WI38 (cell line): ENCODE measurements around the gene MEGF11.

Experiments used
- H3K4me3 ChIP-seq: 2 replicates; pipeline ENCODE4 v1.5.1; 2011; ENCODE audit warnings: low read depth, mild to moderate bottlenecking, control low read depth, low read length
- TF ChIP-seq, protein P1 (sequence below): IDR thresholded peaks from 2 replicates; pipeline ENCODE4 v1.5.1; 2012; ENCODE audit warnings: low read depth, mild to moderate bottlenecking, control low read depth, low read length

The MEGF11 gene

DNA sequence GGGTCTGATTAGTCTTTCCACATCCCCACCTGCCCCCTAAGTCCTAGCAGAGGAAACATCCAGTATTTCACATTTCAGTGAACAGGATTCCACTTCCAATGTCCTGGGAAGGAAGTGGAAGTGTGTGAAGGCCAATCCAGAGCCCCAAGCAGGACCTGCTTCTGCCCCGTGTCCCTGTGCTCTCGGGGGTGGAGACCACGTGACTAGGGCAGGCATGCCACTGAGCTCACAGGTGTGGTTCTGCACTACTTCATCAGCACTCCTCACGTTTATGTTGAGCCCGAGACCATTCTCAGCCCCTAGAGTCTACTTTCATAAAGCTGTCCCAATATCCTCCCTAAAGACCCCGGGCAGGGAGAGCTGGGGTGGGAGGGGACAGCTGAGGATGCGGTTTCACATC is 299.9 kb downstream of the MEGF11 start:
- TF ChIP-seq, protein P1, sequence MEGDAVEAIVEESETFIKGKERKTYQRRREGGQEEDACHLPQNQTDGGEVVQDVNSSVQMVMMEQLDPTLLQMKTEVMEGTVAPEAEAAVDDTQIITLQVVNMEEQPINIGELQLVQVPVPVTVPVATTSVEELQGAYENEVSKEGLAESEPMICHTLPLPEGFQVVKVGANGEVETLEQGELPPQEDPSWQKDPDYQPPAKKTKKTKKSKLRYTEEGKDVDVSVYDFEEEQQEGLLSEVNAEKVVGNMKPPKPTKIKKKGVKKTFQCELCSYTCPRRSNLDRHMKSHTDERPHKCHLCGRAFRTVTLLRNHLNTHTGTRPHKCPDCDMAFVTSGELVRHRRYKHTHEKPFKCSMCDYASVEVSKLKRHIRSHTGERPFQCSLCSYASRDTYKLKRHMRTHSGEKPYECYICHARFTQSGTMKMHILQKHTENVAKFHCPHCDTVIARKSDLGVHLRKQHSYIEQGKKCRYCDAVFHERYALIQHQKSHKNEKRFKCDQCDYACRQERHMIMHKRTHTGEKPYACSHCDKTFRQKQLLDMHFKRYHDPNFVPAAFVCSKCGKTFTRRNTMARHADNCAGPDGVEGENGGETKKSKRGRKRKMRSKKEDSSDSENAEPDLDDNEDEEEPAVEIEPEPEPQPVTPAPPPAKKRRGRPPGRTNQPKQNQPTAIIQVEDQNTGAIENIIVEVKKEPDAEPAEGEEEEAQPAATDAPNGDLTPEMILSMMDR: no peak
- no peak overlapping the region for H3K4me3 ChIP-seq

DNA sequence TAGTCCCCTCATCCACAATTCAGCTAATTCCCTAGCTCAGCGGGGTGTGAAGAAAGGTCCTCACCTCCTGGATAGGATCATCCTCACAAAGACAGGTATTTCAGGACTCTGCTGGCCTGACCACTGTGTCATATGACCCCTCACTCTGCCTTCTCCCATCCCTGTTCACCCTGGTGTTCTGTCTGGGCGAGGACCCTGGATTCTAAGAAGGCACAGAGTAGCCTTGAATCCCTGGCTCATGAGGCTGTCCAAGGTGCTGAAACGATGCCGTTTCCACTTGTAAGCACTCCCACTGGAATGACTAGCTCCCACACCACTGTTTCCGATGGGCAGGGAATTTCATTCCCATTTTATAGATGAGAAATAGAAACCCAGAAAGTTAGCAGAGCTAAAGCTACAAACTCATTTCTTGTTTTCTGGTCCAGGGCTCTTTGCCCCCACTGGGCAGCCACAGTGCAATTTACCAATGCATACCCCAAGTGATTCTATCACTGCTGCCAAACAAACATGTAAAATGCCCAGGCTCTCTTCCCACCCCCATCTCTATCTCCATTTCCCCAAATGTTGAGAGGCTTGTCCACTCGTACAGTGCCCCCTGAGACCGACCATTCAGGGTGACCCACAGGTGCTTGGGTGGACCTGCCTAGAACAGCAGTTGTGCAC is 301.0 kb downstream of the MEGF11 start:
- TF ChIP-seq, protein P1: no peak

DNA sequence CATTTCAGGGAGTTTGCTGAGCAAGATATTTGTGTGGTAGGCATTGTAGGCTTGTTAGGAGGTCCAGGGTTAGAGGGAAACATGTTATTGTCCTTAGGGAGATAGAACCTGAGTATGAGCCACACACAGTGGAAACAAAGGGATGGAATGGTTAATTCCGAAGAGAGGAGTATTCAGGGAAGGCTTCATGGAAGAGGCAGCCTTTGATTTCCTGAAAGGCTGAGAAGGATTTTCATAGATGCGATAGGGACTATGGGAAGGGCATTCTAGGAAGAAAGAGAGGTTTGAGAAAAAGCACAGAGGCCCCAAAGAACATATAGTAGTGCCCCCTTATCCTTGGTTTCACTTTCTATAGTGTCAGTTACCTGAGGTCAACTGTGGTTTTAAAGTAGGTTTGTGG is 302.5 kb downstream of the MEGF11 start:
- no peak overlapping the region for H3K4me3 ChIP-seq
- TF ChIP-seq, protein P1: no peak

More for the DNA sequence above, 301.0 kb downstream of the MEGF11 start:
- H3K4me3 ChIP-seq: no peak overlapping the region

DNA sequence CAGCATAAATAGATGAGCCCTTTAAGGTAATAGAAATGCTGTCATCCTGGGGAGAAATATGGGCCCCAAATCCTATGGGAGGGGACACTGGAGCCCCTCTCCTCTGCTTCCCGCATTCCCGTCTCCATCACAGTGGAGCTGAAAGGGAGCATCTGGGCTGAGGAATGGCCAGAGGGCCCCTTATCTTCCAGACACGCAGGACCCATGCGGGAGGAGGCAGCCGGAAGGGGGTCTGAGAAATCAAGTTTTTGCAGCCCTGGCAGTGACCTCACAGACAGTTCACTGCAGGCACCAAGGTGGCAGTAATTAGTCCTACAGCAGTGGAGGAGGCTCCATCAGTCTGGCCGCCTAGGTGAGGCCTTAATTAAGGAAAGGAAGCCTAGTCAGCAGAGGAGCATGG is 304.1 kb downstream of the MEGF11 start:
- no peak overlapping the region for H3K4me3 ChIP-seq
- TF ChIP-seq, protein P1: no peak

DNA sequence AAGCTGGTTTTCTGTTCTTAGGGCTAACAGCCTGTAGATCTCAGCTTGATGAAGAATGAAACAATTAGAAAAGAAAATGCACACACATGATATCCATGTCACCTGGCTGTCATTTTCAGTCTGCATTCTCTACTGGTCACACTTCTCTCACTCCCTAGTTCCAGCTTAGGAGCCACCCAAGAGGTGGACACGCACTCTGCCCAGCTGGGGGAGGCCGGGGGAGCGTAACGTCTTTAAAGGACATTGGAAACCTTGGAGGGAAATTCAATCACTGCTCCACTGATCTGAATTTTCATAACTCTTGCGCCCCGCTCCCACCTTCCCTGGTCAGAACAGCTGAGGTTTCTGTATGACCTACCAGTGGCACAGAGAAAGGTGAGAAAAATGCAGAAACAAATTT is 304.5 kb downstream of the MEGF11 start:
- TF ChIP-seq, protein P1: no peak
- H3K4me3 ChIP-seq: no peak overlapping the region

DNA sequence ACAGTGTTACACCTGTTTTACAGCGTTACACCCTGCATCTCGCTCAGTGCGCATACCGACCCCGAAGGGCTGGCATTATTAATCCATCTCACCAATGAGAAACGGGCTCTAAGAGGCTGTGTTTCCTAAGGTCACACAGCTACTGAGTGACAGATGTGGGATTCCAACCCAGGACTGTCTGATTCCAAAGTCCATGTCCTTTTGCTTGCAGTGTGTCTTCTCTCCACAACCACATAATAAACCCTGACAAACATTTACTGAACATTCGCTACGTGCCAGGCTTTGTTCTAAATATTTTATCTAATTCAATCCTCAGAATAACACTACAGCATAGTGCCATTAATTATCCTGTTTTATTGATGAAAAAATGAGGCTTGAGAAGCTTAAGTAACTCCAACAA is 305.2 kb downstream of the MEGF11 start:
- no peak overlapping the region for H3K4me3 ChIP-seq
- TF ChIP-seq, protein P1: no peak

DNA sequence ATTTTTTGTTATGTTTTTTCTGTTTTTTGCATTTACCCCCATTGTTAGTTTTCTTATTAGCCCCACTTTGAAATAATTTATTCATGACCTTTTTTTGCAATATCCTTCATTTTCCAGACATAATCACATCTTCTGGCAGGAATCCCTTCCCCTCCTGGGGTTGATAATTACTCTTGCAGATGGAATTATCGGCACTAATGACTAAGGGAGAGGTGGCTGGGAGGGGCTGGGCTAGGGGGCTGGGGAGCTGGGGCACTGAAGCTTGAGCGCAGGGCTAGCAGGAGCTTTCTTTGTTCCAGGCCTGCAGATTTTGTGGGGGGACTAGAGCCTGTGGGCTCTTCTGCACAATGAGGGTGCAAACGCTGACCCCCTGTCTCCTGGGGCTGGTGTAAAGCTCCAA is 306.5 kb downstream of the MEGF11 start:
- TF ChIP-seq, protein P1: no peak
- no peak overlapping the region for H3K4me3 ChIP-seq
